Stomach smooth muscle (tissue), 2 donors: ENCODE results near the gene AATF.

ENCODE experiments used
- H3K27ac ChIP-seq: one replicate; pipeline ENCODE4 v1.7.0; 2013; ENCODE audit warnings: mild to moderate bottlenecking, low read length, inconsistent platforms
- H3K27me3 ChIP-seq, 2 donors: one replicate each; pipeline ENCODE4 v1.7.0; 2013; ENCODE audit warnings: low read length in 2 of 2; ENCODE audit not compliant: insufficient read depth in 2 of 2, control insufficient read depth in 1 of 2
- H3K36me3 ChIP-seq, 2 donors: one replicate each; pipeline ENCODE4 v1.7.0; 2013; ENCODE audit warnings: low read length in 2 of 2; ENCODE audit not compliant: control insufficient read depth in 2 of 2, insufficient read depth in 2 of 2
- H3K4me1 ChIP-seq: one replicate; pipeline ENCODE4 v1.7.0; 2013; ENCODE audit warnings: low read length; ENCODE audit not compliant: control insufficient read depth, insufficient read depth
- H3K4me3 ChIP-seq, 2 donors: one replicate each; pipeline ENCODE4 v1.7.0; 2013; ENCODE audit warnings: low read length in 2 of 2
- H3K9ac ChIP-seq, 2 donors: one replicate each; pipeline ENCODE4 v1.7.0; 2013; ENCODE audit warnings: low read length in 2 of 2, mild to moderate bottlenecking in 1 of 2
- H3K9me3 ChIP-seq, 2 donors: one replicate each; pipeline ENCODE4 v1.7.0; 2013; ENCODE audit warnings: low read length in 2 of 2; ENCODE audit not compliant: control insufficient read depth in 2 of 2
- donor health status: healthy.
- donor health status: Pancreatic carcinoma.

Gene AATF

DNA sequence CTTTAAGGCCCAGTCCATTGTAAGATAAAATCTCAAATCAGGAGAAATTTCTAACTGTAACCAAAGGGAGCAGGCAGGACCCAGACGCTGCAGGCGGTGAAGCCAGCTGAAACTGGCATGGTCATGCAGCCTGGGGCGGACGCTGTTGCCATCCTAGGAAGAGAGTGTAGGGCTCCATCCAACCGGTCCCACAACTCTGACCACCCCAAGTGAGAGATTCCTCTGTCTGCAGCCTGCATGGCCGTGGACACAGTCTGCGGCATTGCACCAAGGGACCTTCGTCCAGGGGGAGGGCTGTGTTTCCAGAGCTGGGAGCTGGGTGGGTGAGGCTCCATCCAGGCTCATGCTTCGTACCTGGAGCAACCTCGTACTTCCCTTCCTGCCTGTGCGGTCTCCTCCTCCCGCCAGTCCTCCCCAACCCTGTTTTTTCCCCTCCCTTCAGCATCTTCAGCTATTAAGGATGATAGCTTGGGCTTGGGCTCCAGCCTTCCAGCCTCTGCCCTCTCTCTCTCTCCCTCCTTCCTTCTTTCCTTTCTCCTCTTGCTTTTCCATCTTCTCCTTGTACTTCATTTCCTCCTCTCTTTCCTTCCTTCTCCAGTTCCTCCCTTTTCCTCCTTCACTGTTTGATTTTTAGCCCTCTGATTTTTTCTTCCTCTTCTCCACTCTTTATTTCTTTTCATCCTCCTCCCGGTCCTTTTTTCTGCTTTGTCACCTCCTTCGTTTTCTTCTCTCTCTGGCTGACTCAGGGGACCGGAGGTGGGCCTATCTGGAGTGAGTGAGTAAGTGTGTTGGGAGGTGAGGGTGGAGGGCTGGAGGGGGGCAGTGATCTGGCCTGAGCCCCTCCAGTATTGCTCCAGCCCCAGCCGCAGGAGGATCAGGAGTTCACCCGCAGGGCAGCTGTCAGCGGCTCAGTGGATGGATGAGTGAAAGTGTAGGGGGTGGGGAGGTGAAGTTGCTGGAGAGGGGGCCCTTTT lies 28.4 kb upstream of the AATF start:
- Histone ChIP-seq H3K27ac (no peak overlapping the region), H3K9ac (no peak overlapping the region), H3K27me3 (peaks cover 14 to 47% of the 10 kb centered on the region in 2 donors), H3K4me3 (no peak overlapping the region), H3K4me1 (no peaks in the 10 kb centered on the region), H3K36me3 (no peaks in the 10 kb centered on the region), H3K9me3 (no peaks in the 10 kb centered on the region)

DNA sequence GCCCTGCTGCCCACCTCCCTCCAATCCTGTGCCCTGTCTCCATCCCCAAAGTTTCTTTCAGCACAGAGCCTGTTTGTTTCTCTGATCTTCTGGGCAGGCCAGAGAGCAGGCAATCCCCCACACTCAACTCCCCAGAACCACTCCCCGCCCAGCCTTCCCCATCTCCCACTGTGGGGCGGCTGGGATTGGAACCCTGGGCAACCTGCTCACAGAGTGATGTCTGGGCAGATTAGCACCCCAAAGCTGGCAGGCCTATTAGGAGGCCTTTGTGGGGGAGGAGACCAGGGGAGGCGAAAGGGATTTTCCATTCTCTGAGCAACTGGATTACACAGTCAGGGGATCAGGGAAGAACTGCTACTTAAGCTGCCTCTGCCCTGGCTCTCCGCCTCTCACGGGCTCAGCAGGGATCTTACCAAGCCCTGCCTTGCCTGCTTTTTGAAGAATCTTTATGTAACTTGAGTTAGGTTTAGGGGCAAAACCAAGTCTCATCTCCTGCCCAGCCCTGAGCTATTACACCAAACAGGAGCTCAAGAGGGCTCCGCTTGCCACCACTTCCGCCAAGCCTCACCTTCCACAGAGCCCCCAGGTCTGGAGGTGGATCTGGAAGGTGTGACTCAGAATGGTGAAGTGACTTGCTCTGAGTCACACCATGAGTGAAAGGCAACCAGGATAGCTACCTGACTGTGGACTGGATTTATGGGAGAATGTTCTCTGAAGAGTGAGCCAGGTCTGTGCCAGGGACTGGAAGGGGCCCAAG lies 27.5 kb upstream of the AATF start:
- no peaks in the 10 kb centered on the region for H3K36me3 ChIP-seq
- H3K4me3 ChIP-seq: no peak overlapping the region
- no peak overlapping the region for H3K9ac ChIP-seq
- H3K9me3 ChIP-seq: no peaks in the 10 kb centered on the region
- H3K27me3 ChIP-seq: peaks cover 14 to 52% of the 10 kb centered on the region in 2 donors
- no peak overlapping the region for H3K27ac ChIP-seq
- no peaks in the 10 kb centered on the region for H3K4me1 ChIP-seq

DNA sequence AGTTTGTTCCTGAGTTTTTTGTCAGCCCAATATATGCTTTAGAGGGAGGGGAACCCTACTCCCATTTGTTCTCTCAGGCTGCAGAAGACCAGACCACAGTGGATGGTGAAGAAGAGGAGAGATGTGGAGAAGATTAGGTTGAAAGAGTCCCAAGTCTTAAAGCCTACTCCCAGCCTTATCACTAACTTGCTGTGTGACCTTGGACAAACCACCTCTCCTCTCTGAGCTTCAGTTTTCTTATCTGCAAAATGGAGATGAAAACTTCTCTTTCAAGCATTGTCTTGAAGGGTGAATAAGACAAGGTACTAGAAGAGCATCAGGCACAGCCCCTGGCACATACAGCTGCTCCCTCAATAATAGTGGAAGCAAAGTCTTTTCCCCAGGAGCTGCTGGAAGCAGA lies 26.6 kb upstream of the AATF start:
- Histone ChIP-seq H3K27ac (no peak overlapping the region), H3K27me3 (peaks cover 16 to 56% of the 10 kb centered on the region in 2 donors), H3K4me3 (no peak overlapping the region), H3K9ac (no peak overlapping the region), H3K9me3 (no peaks in the 10 kb centered on the region), H3K4me1 (no peaks in the 10 kb centered on the region), H3K36me3 (no peaks in the 10 kb centered on the region)

GRCh38 chr17:36923814-36924221 lies 24.9 kb upstream of the AATF start:
- Histone ChIP-seq H3K27me3 (peaks cover 32 to 68% of the 10 kb centered on the region in 2 donors), H3K4me3 (no peak overlapping the region), H3K9ac (no peak overlapping the region), H3K27ac (no peak overlapping the region), H3K36me3 (no peaks in the 10 kb centered on the region), H3K9me3 (no peaks in the 10 kb centered on the region), H3K4me1 (peaks cover 4% of the 10 kb centered on the region)

DNA sequence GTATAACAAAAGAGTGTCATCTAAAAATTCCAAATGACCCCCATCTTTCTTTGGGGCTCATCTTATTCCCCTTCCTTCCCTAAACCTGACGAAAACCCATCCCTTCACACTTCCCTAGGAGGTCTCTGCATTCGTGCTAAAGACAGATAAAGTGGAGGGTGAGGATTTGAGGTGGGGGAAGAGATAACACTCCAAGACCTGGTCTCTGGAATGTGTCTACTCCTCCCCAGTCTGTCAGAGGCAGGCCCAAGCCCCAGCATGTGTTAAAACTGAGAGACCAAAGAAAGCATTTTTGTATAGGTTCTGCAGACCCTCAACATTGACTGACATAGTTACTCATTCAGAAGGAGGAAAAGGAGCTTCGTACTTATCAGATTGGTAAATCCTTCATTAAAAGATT lies 22.5 kb upstream of the AATF start:
- Histone ChIP-seq H3K9me3 (no peaks in the 10 kb centered on the region), H3K4me1 (peaks cover 7% of the 10 kb centered on the region), H3K36me3 (no peaks in the 10 kb centered on the region), H3K27me3 (peaks cover 50 to 76% of the 10 kb centered on the region in 2 donors), H3K27ac (no peak overlapping the region), H3K9ac (no peak overlapping the region), H3K4me3 (no peak overlapping the region)

- no peaks in the 10 kb centered on the region for H3K9me3 ChIP-seq
- no peak overlapping the region for H3K4me3 ChIP-seq
- no peaks in the 10 kb centered on the region for H3K36me3 ChIP-seq
- no peak overlapping the region for H3K9ac ChIP-seq
- H3K27me3 ChIP-seq: peaks cover 50 to 76% of the 10 kb centered on the region in 2 donors
- peaks cover 11% of the 10 kb centered on the region for H3K4me1 ChIP-seq
- no peak overlapping the region for H3K27ac ChIP-seq
These were observed 22.1 kb upstream of the AATF start for GRCh38 chr17:36926701-36927100.

- Histone ChIP-seq H3K27ac (no peak overlapping the region), H3K27me3 (peaks cover 65 to 78% of the 10 kb centered on the region in 2 donors), H3K9ac (no peak overlapping the region), H3K4me3 (no peak overlapping the region), H3K4me1 (peaks cover 23% of the 10 kb centered on the region), H3K9me3 (no peaks in the 10 kb centered on the region), H3K36me3 (no peaks in the 10 kb centered on the region)
These were observed 20.0 kb upstream of the AATF start for GRCh38 chr17:36928471-36929345.

DNA sequence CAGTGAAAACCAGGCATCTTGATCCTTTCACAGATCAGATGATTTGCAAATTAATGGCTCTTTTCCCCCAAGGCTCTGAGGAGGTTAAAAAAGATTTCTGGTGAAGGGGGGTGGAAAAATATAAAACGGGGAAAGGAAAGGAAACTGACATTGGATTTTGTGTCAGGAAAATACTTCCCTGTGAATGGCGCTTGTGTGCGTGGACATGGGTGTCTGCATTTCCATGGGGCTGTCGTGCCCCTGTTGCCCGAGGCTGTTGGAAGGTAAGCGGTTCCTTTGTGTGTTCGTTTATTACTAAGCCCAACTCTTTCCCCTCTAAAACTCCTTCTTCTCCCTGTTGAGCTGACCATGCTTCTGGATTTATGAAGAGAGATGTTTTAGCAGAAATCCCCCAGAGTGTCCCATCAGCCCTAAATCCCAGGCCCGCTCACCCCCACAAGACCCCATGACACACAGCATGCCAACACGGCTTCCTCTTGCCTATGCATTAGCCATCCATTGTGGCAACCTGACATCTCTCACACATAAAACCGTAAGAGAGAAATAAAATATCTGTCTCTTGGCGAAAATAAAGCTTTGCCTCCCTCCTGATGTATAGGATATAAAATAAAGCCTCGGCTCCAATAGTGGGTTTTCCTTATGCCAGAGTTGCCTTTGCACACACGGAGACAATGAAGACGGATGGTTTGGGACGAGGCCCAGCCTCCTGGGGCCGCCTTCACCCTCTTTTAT lies 18.7 kb upstream of the AATF start:
- Histone ChIP-seq H3K9ac (no peak overlapping the region), H3K27me3 (peaks cover 79 to 89% of the 10 kb centered on the region in 2 donors), H3K4me1 (peaks cover 34% of the 10 kb centered on the region), H3K36me3 (no peaks in the 10 kb centered on the region), H3K9me3 (no peaks in the 10 kb centered on the region), H3K4me3 (no peak overlapping the region), H3K27ac (no peak overlapping the region)

- no peak overlapping the region for H3K4me3 ChIP-seq
- no peaks in the 10 kb centered on the region for H3K36me3 ChIP-seq
- H3K9ac ChIP-seq: no peak overlapping the region
- peaks cover 84 to 90% of the 10 kb centered on the region in 2 donors for H3K27me3 ChIP-seq
- no peaks in the 10 kb centered on the region for H3K9me3 ChIP-seq
- peaks cover 40% of the 10 kb centered on the region for H3K4me1 ChIP-seq
- H3K27ac ChIP-seq: no peak overlapping the region
These were observed 18.2 kb upstream of the AATF start for GRCh38 chr17:36930583-36930900.
